HUES64 (cell line): ENCODE measurements around the gene SHOX. TPM values are rescaled to one million over a fixed set of nuclear protein-coding genes. Genes with fewer than 3 reads are reported as not detected.
"Not testable (repeated sequence)": the region's sequence is repeated elsewhere in the genome, so short reads cannot be mapped to it uniquely, and the experiment has no call there.

Source experiments
- H3K27ac ChIP-seq: 2 replicates; pipeline ENCODE4 v1.7.0; 2013; ENCODE audit warnings: low read depth, low read length, inconsistent platforms
- H3K27me3 ChIP-seq: 2 replicates; pipeline ENCODE4 v1.6.1; 2013; ENCODE audit warnings: mild to moderate bottlenecking, low read length; ENCODE audit not compliant: insufficient read depth
- H3K36me3 ChIP-seq: 2 replicates; pipeline ENCODE4 v1.6.1; 2013; ENCODE audit warnings: mild to moderate bottlenecking, low read length; ENCODE audit not compliant: insufficient read depth
- H3K4me1 ChIP-seq: 2 replicates; pipeline ENCODE4 v1.6.1; 2013; ENCODE audit warnings: mild to moderate bottlenecking, low read length, moderate library complexity; ENCODE audit not compliant: insufficient read depth
- H3K4me3 ChIP-seq: 2 replicates; pipeline ENCODE4 v1.5.1; 2013; ENCODE audit warnings: mild to moderate bottlenecking, low read length, moderate library complexity
- H3K9ac ChIP-seq: 2 replicates; pipeline ENCODE4 v1.6.1; 2013; ENCODE audit warnings: mild to moderate bottlenecking, low read depth, low read length
- H3K9me3 ChIP-seq: 2 replicates; pipeline ENCODE4 v1.6.1; 2013; ENCODE audit warnings: low read depth, low read length; ENCODE audit not compliant: insufficient read depth
- WGBS: fragments of 150-250, 120-280 bp; methylation state at CpG from one replicate; pipeline ENCODE4 v1.1.7; 2013; ENCODE audit warnings: missing lambda C conversion rate; 5-methylcytosine and 5-hydroxymethylcytosine counted together
- polyA plus RNA-seq, 2 experiments: library from polyadenylated mRNA; stranded (reverse); fragments of 50-300 nt; gene quantifications; one replicate each; pipeline ENCODE4 v1.2.3, GENCODE V29; 2013

Gene SHOX
- polyA plus RNA-seq (2013, experiment 1 of 2): 0.10 TPM
- polyA plus RNA-seq (2013, experiment 2 of 2): 0.06 TPM

GRCh38 chrX:630612-631496 is at the start of gene SHOX:
Gene SHOX (plus strand): TSS chrX:630791. CDS start chrX:630898, 107 bp downstream.
- H3K9me3 ChIP-seq: no peaks in the 10 kb centered on the region
- H3K9ac ChIP-seq: no peak within 1 kb of the TSS; the same call in 1 of the 2 replicates
- WGBS: 1% methylated on average over 82 of the region's 84 CpGs
- H3K4me3 ChIP-seq: peak within 1 kb of the TSS; percentile 46
- no peaks in the 10 kb centered on the region for H3K36me3 ChIP-seq
- H3K27ac ChIP-seq: no peak within 1 kb of the TSS
- H3K27me3 ChIP-seq: peaks cover 98% of the 10 kb centered on the region
- H3K4me1 ChIP-seq: peaks cover 20% of the 10 kb centered on the region; the same call in 1 of the 2 replicates

- Histone ChIP-seq H3K27ac (no peak overlapping the region), H3K36me3 (no peaks in the 10 kb centered on the region), H3K4me3 (no peak overlapping the region), H3K9ac (no peak overlapping the region), H3K9me3 (no peaks in the 10 kb centered on the region), H3K27me3 (peaks cover 16% of the 10 kb centered on the region), H3K4me1 (no peaks in the 10 kb centered on the region)
- WGBS: 91% methylated on average over 1 of the region's 1 CpG
Measured at GRCh38 chrX:581066-581465, 49.5 kb upstream of the SHOX start.

- Histone ChIP-seq H3K27me3 (peaks cover 16% of the 10 kb centered on the region), H3K36me3 (no peaks in the 10 kb centered on the region), H3K4me3 (no peak overlapping the region), H3K9me3 (no peaks in the 10 kb centered on the region), H3K4me1 (no peaks in the 10 kb centered on the region), H3K9ac (no peak overlapping the region), H3K27ac (no peak overlapping the region)
- 68% methylated on average over 5 of the region's 7 CpGs for WGBS
Measured at GRCh38 chrX:581720-582298, 48.8 kb upstream of the SHOX start.

- Histone ChIP-seq H3K9me3 (no peaks in the 10 kb centered on the region), H3K27me3 (peaks cover 14% of the 10 kb centered on the region), H3K36me3 (no peaks in the 10 kb centered on the region), H3K4me3 (no peak overlapping the region), H3K27ac (no peak overlapping the region), H3K4me1 (no peaks in the 10 kb centered on the region), H3K9ac (no peak overlapping the region)
- WGBS: 52% methylated on average over 1 of the region's 1 CpG
Measured at GRCh38 chrX:584572-584971, 46.0 kb upstream of the SHOX start.

GRCh38 chrX:585115-585808 is 45.3 kb upstream of the SHOX start:
- Histone ChIP-seq H3K4me1 (no peaks in the 10 kb centered on the region), H3K9ac (no peak overlapping the region), H3K27me3 (peaks cover 14% of the 10 kb centered on the region), H3K27ac (no peak overlapping the region), H3K9me3 (no peaks in the 10 kb centered on the region), H3K36me3 (no peaks in the 10 kb centered on the region), H3K4me3 (peak overlapping the region; percentile 18; the same call in 1 of the 2 replicates)
- WGBS: 24% methylated on average over 21 of the region's 21 CpGs

- Histone ChIP-seq H3K4me1 (no peaks in the 10 kb centered on the region), H3K27ac (no peak overlapping the region), H3K36me3 (no peaks in the 10 kb centered on the region), H3K27me3 (peaks cover 14% of the 10 kb centered on the region), H3K9ac (no peak overlapping the region), H3K9me3 (no peaks in the 10 kb centered on the region), H3K4me3 (no peak overlapping the region)
- WGBS: 94% methylated on average over 7 of the region's 8 CpGs
Measured at GRCh38 chrX:586351-586750, 44.2 kb upstream of the SHOX start.

- H3K4me3 ChIP-seq, H3K4me1 ChIP-seq, H3K36me3 ChIP-seq, H3K9ac ChIP-seq, H3K9me3 ChIP-seq, H3K27ac ChIP-seq: not testable (repeated sequence)
- peaks cover 14% of the 10 kb centered on the region for H3K27me3 ChIP-seq
- 92% methylated on average over 20 of the region's 20 CpGs for WGBS
Measured at GRCh38 chrX:589261-589660, 41.3 kb upstream of the SHOX start.

GRCh38 chrX:590693-591404 is 39.7 kb upstream of the SHOX start:
- WGBS: 90% methylated on average over 24 of the region's 24 CpGs
- H3K27ac ChIP-seq: no peak overlapping the region
- H3K36me3 ChIP-seq: no peaks in the 10 kb centered on the region
- no peaks in the 10 kb centered on the region for H3K4me1 ChIP-seq
- no peaks in the 10 kb centered on the region for H3K27me3 ChIP-seq
- H3K9ac ChIP-seq: no peak overlapping the region
- H3K4me3 ChIP-seq: no peak overlapping the region
- H3K9me3 ChIP-seq: 0 out of 2 replicates have a peak, but pooled peaks cover 7% of the 10 kb centered on the region

- Histone ChIP-seq H3K9me3 (peaks cover 22% of the 10 kb centered on the region), H3K4me1 (0 out of 2 replicates have a peak, but pooled peaks cover 6% of the 10 kb centered on the region), H3K4me3 (no peak overlapping the region), H3K9ac (no peak overlapping the region), H3K36me3 (no peaks in the 10 kb centered on the region), H3K27me3 (no peaks in the 10 kb centered on the region), H3K27ac (no peak overlapping the region)
- WGBS: 61% methylated on average over 16 of the region's 18 CpGs
Measured at GRCh38 chrX:599837-600715, 30.5 kb upstream of the SHOX start.

GRCh38 chrX:603029-603428 is 27.6 kb upstream of the SHOX start:
- H3K4me1 ChIP-seq, H3K27me3 ChIP-seq, H3K9me3 ChIP-seq, H3K9ac ChIP-seq, H3K27ac ChIP-seq, H3K36me3 ChIP-seq, H3K4me3 ChIP-seq: not testable (repeated sequence)
- 91% methylated on average over 9 of the region's 9 CpGs for WGBS
